Measurements from ENCODE around the gene VARS2. TPM values are rescaled to one million over a fixed set of nuclear protein-coding genes. Genes with fewer than 3 reads are reported as not detected.
A peak's percentile ranks its signal among the peaks of the same experiment; 100 is the strongest.

Gene VARS2
- total and polyA plus RNA-seq, 9 of the 15 experiments (the other 6 are each of a cell fraction or from before 2014, with no cell fraction given), result 1.6 to 53.6 (median 29.9) TPM

DNA sequence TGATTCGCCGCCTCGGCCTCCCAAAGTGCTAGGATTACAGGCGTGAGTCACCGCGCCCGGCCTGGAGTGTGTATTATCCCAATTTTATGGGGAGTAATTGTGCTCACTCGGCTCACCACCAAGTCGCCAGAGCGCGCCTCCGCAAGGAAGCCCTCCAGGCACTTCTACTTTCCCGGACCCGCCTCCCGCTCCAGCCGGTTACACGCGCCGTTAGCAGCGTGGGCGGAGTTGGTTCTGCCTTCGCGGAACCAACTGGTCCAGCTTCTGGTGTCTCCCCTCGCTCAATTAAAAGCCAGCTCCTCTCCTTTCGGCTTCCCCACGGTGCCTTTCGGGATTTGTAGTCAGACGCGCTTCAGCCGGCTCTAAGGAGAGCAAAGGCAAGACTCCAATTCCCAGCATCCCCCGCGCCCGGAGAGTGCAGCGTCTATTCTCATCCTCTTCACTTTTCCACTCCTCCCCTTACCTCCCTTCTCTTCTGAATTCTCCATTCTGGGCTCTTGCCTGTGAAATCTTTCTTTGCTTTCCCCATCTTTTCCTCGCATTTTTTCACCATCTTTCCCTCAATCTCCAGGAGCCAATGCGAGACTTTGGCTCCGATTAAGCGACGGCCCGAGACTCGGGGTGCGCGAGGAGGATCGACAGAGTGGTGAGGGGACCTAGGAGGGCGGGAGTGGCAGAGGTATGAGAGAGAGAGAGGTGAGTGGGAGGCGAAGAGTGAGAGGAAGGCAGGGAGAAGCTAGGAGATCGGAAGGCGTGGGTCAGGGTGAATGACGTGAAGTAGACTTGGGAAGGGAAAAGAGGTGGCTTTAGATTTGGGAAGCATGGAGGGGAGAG is 6.1 kb upstream of the VARS2 start, which contains the start of gene GTF2H4 (continued):
- TF ChIP-seq ZNF347 (CRISPR knock-in tag; IDR thresholded peaks at IDR 0.05; ENCODE audit: low read depth) (no peak), HIVEP1 (CRISPR knock-in tag; IDR thresholded peaks at IDR 0.05) (peak; percentile 60; the same call in 1 of the 2 replicates), OTX1 (CRISPR knock-in tag; IDR thresholded peaks at IDR 0.05) (peak; percentile 54), TEAD4 (IDR thresholded peaks at IDR 0.05; ENCODE audit: low read length) (peak; percentile 20; the same call in 1 of the 2 replicates), TEAD4 (CRISPR knock-in tag; IDR thresholded peaks at IDR 0.05; ENCODE audit: borderline replicate concordance) (no peak), THRB (CRISPR knock-in tag; conservative IDR thresholded peaks at IDR 0.05) (peak; percentile 84; the same call in 1 of the 2 replicates), ZBTB40 (IDR thresholded peaks at IDR 0.05) (peak; percentile 98), ZBTB40 (CRISPR knock-in tag; IDR thresholded peaks at IDR 0.05) (no peak), PYGO2 (tag; IDR thresholded peaks at IDR 0.05) (peak; percentile 89), MAFK (IDR thresholded peaks at IDR 0.05; ENCODE audit: low read length) (peak; percentile 29), ETV1 (tag; conservative IDR thresholded peaks at IDR 0.05; ENCODE audit: low read depth) (peak; percentile 81), TCF7 (IDR thresholded peaks at IDR 0.05; ENCODE audit: borderline replicate concordance) (peak; percentile 78; the same call in 1 of the 2 replicates), DPF2 (IDR thresholded peaks at IDR 0.05) (peak; percentile 81), KAT7 (CRISPR knock-in tag; IDR thresholded peaks at IDR 0.05; ENCODE audit: borderline replicate concordance) (peak; percentile 71; the same call in 1 of the 2 replicates), ZNF695 (CRISPR knock-in tag; IDR thresholded peaks at IDR 0.05) (0 out of 2 replicates have a peak, but pooled peaks have one; percentile 6), SRF (CRISPR knock-in tag; IDR thresholded peaks at IDR 0.05) (peak in 1 of 2 experiments; percentile 80; a peak in 2 of 4 replicates), C11orf30 (IDR thresholded peaks at IDR 0.05; ENCODE audit: low read depth) (peak; percentile 99), ZNF282 (CRISPR knock-in tag; IDR thresholded peaks at IDR 0.05) (no peak), POLR2A (conservative IDR thresholded peaks at IDR 0.05) (peak; percentile 83)

Data from K562 (cell line).